NB4 (cell line): ENCODE data around the gene CLTCL1.

Source experiments
- CTCF ChIP-seq: IDR thresholded peaks from one replicate; pipeline ENCODE4 v1.5.1; 2012; ENCODE audit warnings: low read depth, low read length
- MAX ChIP-seq: IDR thresholded peaks from 2 replicates; pipeline ENCODE4 v1.6.1; 2011; ENCODE audit warnings: low read depth, low read length
- MYC ChIP-seq: IDR thresholded peaks from 2 replicates; pipeline ENCODE4 v1.6.1; 2011; ENCODE audit warnings: low read depth, low read length
- POLR2A ChIP-seq: IDR thresholded peaks from 2 replicates; pipeline ENCODE4 v1.6.1; 2011; ENCODE audit warnings: mild to moderate bottlenecking; ENCODE audit not compliant: insufficient read length; ENCODE audit errors: extremely low read depth

GRCh38 chr22:19220867-19221266 lies 70.7 kb downstream of the CLTCL1 start:
- no peak for TF ChIP-seq POLR2A
- TF ChIP-seq CTCF = no peak
- no peak for TF ChIP-seq MYC
- TF ChIP-seq MAX = no peak
